HG03432 (cell line): ENCODE data around the gene CRYBA2.

Experiments used
- ATAC-seq: cut with Tn5 transposase; IDR thresholded peaks from one replicate; pipeline ENCODE4 v1.9.1; 2021; ENCODE audit warnings: mild to moderate bottlenecking, moderate library complexity; ENCODE audit not compliant: unreplicated experiment

Gene CRYBA2

GRCh38 chr2:219023045-219023605, 29.9 kb upstream of the CRYBA2 start:
- ATAC-seq: no peak

GRCh38 chr2:219022616-219023015, 29.4 kb upstream of the CRYBA2 start:
- no peak for ATAC-seq

GRCh38 chr2:219022041-219022440, 28.8 kb upstream of the CRYBA2 start:
- ATAC-seq: no peak

GRCh38 chr2:219021591-219021990, 28.4 kb upstream of the CRYBA2 start:
- no peak for ATAC-seq

GRCh38 chr2:219020604-219021365, 27.6 kb upstream of the CRYBA2 start:
- no peak for ATAC-seq

- ATAC-seq: no peak
Measured at GRCh38 chr2:219019436-219019835, 26.2 kb upstream of the CRYBA2 start.

- no peak for ATAC-seq
Measured at GRCh38 chr2:219018726-219019125, 25.5 kb upstream of the CRYBA2 start.

GRCh38 chr2:219018286-219018685, 25.1 kb upstream of the CRYBA2 start:
- ATAC-seq: no peak

GRCh38 chr2:219017201-219017931, 24.1 kb upstream of the CRYBA2 start:
- no peak for ATAC-seq

GRCh38 chr2:219016721-219017120, 23.5 kb upstream of the CRYBA2 start:
- no peak for ATAC-seq

- ATAC-seq: no peak
Measured at GRCh38 chr2:219010873-219011272, 17.7 kb upstream of the CRYBA2 start.

GRCh38 chr2:219010162-219010756, 17.0 kb upstream of the CRYBA2 start:
- ATAC-seq: no peak

- no peak for ATAC-seq
Measured at GRCh38 chr2:219009294-219009693, 16.1 kb upstream of the CRYBA2 start.

- no peak for ATAC-seq
Measured at GRCh38 chr2:219003979-219004378, 10.8 kb upstream of the CRYBA2 start.

GRCh38 chr2:219003267-219003634, 10.0 kb upstream of the CRYBA2 start:
- ATAC-seq: no peak

GRCh38 chr2:219002395-219003266, 9.4 kb upstream of the CRYBA2 start:
- ATAC-seq: no peak

GRCh38 chr2:219001577-219002394, 8.6 kb upstream of the CRYBA2 start:
- ATAC-seq: no peak

- ATAC-seq: no peak
Measured at GRCh38 chr2:219001100-219001576, 7.9 kb upstream of the CRYBA2 start.

- ATAC-seq: no peak
Measured at GRCh38 chr2:219000569-219000960, 7.3 kb upstream of the CRYBA2 start.
